SK-N-SH treated with all-trans-retinoic acid at 6 μM for 48 hours (cell line): ENCODE results near the gene KCNQ5.

ENCODE experiments used
- ATAC-seq: fragments of 200-7000 bp; cut with Tn5 transposase; 3 replicates; pipeline ENCODE4 v1.9.1; 2020; ENCODE audit warnings: mild to moderate bottlenecking, moderate library complexity
- ARNTL ChIP-seq: fragments of 450-650 bp; formaldehyde crosslinking; IDR thresholded peaks from 2 replicates; pipeline ENCODE4 v1.5.0; 2020; ENCODE audit warnings: low read depth, mild to moderate bottlenecking, moderate library complexity, borderline replicate concordance
- BACH2 ChIP-seq: fragments of 250-450 bp; sonication (Bioruptor Pico); IDR thresholded peaks from 2 replicates; pipeline ENCODE4 v1.9.0; 2021; ENCODE audit warnings: mild to moderate bottlenecking, borderline replicate concordance
- CSDC2 ChIP-seq: fragments of 250-450 bp; sonication (Bioruptor Pico); IDR thresholded peaks from 2 replicates; pipeline ENCODE4 v1.5.0; 2020; ENCODE audit warnings: mild to moderate bottlenecking, moderate library complexity
- ESRRG ChIP-seq: fragments of 250-450 bp; sonication (Bioruptor Pico); IDR thresholded peaks from 2 replicates; pipeline ENCODE4 v1.6.1; 2021; ENCODE audit warnings: mild to moderate bottlenecking
- GLIS3 ChIP-seq: fragments of 250-450 bp; sonication (Bioruptor Pico); IDR thresholded peaks from 2 replicates; pipeline ENCODE4 v1.5.0; 2020; ENCODE audit warnings: mild to moderate bottlenecking, moderate library complexity
- RARB ChIP-seq: fragments of 250-450 bp; sonication (Bioruptor Pico); IDR thresholded peaks from 2 replicates; pipeline ENCODE4 v1.8.0; 2021; ENCODE audit warnings: mild to moderate bottlenecking, moderate library complexity
- SNAI2 ChIP-seq: fragments of 250-450 bp; sonication (Bioruptor Pico); IDR thresholded peaks from 2 replicates; pipeline ENCODE4 v1.5.0; 2020; ENCODE audit warnings: mild to moderate bottlenecking, moderate library complexity
- TCF4 ChIP-seq: fragments of 250-450 bp; sonication (Bioruptor Pico); IDR thresholded peaks from 2 replicates; pipeline ENCODE4 v1.8.0; 2021; ENCODE audit warnings: mild to moderate bottlenecking, moderate library complexity, borderline replicate concordance
- ZFP3 ChIP-seq: fragments of 250-450 bp; sonication (Bioruptor Pico); IDR thresholded peaks from 2 replicates; pipeline ENCODE4 v1.5.0; 2020; ENCODE audit warnings: mild to moderate bottlenecking, moderate library complexity
- ZFP30 ChIP-seq: fragments of 450-650 bp; formaldehyde crosslinking; IDR thresholded peaks from 2 replicates; pipeline ENCODE4 v1.5.0; 2022; ENCODE audit warnings: mild to moderate bottlenecking, moderate library complexity
- ZNF565 ChIP-seq: fragments of 450-650 bp; formaldehyde crosslinking; conservative IDR thresholded peaks from 2 replicates; pipeline ENCODE4 v1.5.0; 2020; ENCODE audit warnings: low read depth, mild to moderate bottlenecking, moderate library complexity
- ZNF70 ChIP-seq: fragments of 450-650 bp; formaldehyde crosslinking; IDR thresholded peaks from 2 replicates; pipeline ENCODE4 v1.5.0; 2020; ENCODE audit warnings: mild to moderate bottlenecking, moderate library complexity
- ZNF8 ChIP-seq: fragments of 450-650 bp; formaldehyde crosslinking; IDR thresholded peaks from 2 replicates; pipeline ENCODE4 v1.5.0; 2020; ENCODE audit warnings: mild to moderate bottlenecking, moderate library complexity
- TF ChIP-seq, protein P1 (sequence below): fragments of 250-450 bp; sonication (Bioruptor Pico); IDR thresholded peaks from 2 replicates; pipeline ENCODE4 v1.8.0; 2021; ENCODE audit warnings: low read depth, mild to moderate bottlenecking, moderate library complexity, borderline replicate concordance
- TF ChIP-seq, protein P2 (sequence below): fragments of 250-450 bp; sonication (Bioruptor Pico); IDR thresholded peaks from 2 replicates; pipeline ENCODE4 v1.5.1; 2021; ENCODE audit warnings: mild to moderate bottlenecking, moderate library complexity
- TF ChIP-seq, protein P3 (sequence below): fragments of 250-450 bp; sonication (Bioruptor Pico); IDR thresholded peaks from 2 replicates; pipeline ENCODE4 v1.5.1; 2020; ENCODE audit warnings: low read depth, mild to moderate bottlenecking, moderate library complexity
- TF ChIP-seq, protein P4 (sequence below): fragments of 250-450 bp; sonication (Bioruptor Pico); IDR thresholded peaks from 2 replicates; pipeline ENCODE4 v1.5.0; 2020; ENCODE audit warnings: mild to moderate bottlenecking, moderate library complexity
- TF ChIP-seq, protein P5 (sequence below): fragments of 250-450 bp; sonication (Bioruptor Pico); IDR thresholded peaks from 2 replicates; pipeline ENCODE4 v1.8.0; 2020; ENCODE audit warnings: mild to moderate bottlenecking, moderate library complexity, borderline replicate concordance

The KCNQ5 gene

DNA sequence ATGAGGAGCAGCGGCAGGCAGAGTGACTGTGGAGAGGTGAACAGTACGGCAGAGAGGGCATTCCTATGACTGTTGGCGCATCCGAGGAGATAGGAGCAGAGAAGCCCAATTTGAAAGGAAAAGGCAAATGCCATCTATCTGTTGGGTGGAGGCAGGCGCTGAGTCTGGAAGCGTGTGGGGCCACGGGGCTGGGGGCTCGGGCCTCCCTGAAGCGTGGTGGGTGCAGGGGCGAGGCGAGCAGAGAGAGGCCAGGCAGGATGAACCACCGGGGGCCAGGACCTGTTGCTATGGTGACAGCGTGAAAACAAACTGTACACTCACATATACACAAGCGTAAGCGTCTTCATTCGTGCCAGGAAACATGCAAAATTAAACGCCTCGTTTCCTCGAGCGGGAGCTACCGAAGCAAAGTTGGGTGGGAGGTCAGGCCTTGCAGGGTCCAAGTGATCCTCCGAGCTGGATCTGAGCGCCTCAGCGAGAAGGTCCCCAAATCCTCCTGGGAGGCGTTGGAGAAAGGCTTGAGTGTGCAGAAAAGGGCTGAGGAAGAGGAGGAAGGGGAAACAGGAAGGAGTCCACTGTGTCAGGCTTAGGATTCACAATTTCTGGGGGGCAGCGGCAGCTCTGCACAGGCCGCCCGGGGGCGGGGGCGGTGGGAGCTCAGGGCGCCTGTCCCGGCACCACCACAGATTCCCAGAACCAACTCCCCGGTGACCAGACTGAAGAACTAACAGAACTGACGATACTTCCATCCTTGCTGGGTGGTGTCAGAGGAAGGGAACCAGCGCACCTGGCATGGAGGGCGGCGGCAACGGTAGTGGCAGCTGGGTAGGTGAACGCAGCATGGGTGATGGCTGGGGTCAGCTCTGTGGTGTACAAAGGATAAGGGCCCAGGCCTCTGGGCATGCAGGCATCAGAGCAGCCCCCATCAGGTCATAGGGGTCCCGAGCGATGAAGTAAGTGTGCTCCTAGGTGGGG is 535.2 kb downstream of the KCNQ5 start:
- no peak for ATAC-seq
- TF ChIP-seq, protein P1, sequence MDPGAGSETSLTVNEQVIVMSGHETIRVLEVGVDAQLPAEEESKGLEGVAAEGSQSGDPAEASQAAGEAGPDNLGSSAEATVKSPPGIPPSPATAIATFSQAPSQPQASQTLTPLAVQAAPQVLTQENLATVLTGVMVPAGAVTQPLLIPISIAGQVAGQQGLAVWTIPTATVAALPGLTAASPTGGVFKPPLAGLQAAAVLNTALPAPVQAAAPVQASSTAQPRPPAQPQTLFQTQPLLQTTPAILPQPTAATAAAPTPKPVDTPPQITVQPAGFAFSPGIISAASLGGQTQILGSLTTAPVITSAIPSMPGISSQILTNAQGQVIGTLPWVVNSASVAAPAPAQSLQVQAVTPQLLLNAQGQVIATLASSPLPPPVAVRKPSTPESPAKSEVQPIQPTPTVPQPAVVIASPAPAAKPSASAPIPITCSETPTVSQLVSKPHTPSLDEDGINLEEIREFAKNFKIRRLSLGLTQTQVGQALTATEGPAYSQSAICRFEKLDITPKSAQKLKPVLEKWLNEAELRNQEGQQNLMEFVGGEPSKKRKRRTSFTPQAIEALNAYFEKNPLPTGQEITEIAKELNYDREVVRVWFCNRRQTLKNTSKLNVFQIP = no peak
- TF ChIP-seq TCF4 (CRISPR knock-in tag) = no peak
- no peak for TF ChIP-seq ZNF70 (CRISPR knock-in tag)
- TF ChIP-seq ZNF8 (CRISPR knock-in tag) = no peak
- TF ChIP-seq, protein P2, sequence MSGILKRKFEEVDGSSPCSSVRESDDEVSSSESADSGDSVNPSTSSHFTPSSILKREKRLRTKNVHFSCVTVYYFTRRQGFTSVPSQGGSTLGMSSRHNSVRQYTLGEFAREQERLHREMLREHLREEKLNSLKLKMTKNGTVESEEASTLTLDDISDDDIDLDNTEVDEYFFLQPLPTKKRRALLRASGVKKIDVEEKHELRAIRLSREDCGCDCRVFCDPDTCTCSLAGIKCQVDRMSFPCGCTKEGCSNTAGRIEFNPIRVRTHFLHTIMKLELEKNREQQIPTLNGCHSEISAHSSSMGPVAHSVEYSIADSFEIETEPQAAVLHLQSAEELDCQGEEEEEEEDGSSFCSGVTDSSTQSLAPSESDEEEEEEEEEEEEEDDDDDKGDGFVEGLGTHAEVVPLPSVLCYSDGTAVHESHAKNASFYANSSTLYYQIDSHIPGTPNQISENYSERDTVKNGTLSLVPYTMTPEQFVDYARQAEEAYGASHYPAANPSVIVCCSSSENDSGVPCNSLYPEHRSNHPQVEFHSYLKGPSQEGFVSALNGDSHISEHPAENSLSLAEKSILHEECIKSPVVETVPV (CRISPR knock-in tag) = no peak
- no peak for TF ChIP-seq BACH2
- TF ChIP-seq RARB = no peak
- TF ChIP-seq ESRRG = no peak
- TF ChIP-seq, protein P3, sequence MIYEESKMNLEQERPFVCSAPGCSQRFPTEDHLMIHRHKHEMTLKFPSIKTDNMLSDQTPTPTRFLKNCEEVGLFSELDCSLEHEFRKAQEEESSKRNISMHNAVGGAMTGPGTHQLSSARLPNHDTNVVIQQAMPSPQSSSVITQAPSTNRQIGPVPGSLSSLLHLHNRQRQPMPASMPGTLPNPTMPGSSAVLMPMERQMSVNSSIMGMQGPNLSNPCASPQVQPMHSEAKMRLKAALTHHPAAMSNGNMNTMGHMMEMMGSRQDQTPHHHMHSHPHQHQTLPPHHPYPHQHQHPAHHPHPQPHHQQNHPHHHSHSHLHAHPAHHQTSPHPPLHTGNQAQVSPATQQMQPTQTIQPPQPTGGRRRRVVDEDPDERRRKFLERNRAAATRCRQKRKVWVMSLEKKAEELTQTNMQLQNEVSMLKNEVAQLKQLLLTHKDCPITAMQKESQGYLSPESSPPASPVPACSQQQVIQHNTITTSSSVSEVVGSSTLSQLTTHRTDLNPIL (CRISPR knock-in tag) = no peak
- no peak for TF ChIP-seq CSDC2 (CRISPR knock-in tag)
- no peak for TF ChIP-seq ZNF565 (CRISPR knock-in tag)

DNA sequence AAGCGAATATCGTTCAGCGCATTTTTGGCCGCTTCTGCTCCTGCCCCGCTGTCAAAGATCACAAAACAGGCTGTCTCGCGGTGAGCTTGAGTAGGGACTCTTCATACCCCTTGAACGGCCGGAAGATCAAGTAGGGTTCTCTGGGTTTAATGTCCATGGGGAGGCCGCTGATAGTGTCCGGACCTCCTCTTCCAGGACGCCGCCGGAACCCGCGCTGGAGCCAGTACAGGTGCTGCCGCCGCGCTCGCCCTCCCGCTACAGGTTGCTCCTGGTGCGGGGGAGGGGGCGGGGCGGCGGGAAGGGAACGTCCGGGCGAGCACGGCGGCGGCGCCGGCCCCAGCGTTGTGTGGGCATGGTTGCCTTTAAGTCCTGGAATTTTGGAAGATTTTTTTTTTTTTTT is 536.0 kb downstream of the KCNQ5 start:
- TF ChIP-seq, protein P4, sequence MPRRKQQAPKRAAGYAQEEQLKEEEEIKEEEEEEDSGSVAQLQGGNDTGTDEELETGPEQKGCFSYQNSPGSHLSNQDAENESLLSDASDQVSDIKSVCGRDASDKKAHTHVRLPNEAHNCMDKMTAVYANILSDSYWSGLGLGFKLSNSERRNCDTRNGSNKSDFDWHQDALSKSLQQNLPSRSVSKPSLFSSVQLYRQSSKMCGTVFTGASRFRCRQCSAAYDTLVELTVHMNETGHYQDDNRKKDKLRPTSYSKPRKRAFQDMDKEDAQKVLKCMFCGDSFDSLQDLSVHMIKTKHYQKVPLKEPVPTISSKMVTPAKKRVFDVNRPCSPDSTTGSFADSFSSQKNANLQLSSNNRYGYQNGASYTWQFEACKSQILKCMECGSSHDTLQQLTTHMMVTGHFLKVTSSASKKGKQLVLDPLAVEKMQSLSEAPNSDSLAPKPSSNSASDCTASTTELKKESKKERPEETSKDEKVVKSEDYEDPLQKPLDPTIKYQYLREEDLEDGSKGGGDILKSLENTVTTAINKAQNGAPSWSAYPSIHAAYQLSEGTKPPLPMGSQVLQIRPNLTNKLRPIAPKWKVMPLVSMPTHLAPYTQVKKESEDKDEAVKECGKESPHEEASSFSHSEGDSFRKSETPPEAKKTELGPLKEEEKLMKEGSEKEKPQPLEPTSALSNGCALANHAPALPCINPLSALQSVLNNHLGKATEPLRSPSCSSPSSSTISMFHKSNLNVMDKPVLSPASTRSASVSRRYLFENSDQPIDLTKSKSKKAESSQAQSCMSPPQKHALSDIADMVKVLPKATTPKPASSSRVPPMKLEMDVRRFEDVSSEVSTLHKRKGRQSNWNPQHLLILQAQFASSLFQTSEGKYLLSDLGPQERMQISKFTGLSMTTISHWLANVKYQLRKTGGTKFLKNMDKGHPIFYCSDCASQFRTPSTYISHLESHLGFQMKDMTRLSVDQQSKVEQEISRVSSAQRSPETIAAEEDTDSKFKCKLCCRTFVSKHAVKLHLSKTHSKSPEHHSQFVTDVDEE (CRISPR knock-in tag) = no peak
- TF ChIP-seq ZFP30 (CRISPR knock-in tag) (no peak), GLIS3 (CRISPR knock-in tag) (no peak), BACH2 (no peak), ARNTL (CRISPR knock-in tag) (no peak), SNAI2 (no peak), ZFP3 (no peak), ESRRG (no peak)
- TF ChIP-seq, protein P2 (CRISPR knock-in tag) = no peak
- TF ChIP-seq, protein P5, sequence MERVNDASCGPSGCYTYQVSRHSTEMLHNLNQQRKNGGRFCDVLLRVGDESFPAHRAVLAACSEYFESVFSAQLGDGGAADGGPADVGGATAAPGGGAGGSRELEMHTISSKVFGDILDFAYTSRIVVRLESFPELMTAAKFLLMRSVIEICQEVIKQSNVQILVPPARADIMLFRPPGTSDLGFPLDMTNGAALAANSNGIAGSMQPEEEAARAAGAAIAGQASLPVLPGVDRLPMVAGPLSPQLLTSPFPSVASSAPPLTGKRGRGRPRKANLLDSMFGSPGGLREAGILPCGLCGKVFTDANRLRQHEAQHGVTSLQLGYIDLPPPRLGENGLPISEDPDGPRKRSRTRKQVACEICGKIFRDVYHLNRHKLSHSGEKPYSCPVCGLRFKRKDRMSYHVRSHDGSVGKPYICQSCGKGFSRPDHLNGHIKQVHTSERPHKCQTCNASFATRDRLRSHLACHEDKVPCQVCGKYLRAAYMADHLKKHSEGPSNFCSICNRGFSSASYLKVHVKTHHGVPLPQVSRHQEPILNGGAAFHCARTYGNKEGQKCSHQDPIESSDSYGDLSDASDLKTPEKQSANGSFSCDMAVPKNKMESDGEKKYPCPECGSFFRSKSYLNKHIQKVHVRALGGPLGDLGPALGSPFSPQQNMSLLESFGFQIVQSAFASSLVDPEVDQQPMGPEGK = no peak
- ATAC-seq = no peak

DNA sequence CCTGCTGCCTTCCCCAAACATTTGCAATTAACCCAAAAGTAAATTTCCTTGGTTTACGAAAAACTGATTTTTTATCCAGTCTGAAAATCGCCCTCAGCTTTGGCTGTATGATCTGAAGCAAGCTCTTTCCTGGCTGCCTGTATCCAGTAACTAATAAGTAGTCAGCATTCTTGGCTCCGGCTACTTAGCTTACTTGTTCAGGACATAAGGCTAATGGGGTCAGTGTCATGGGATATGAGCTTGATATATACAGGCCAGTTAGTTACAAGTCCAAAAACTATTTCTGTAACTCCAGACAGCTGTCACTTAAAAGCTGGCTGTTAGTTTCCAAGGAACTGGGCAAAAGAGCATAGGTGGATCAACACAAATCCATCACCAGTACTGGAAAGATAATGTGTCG is 547.2 kb downstream of the KCNQ5 start:
- TF ChIP-seq, protein P1 = no peak
- ATAC-seq = no peak
